K562 (cell line): ENCODE data around the gene CKLF. TPM values are rescaled to one million over a fixed set of nuclear protein-coding genes. Genes with fewer than 3 reads are reported as not detected.

ENCODE experiments used
- ARID2 ChIP-seq: fragments of 450-650 bp; IDR thresholded peaks from 2 replicates; pipeline ENCODE4 v1.6.1; 2017; ENCODE audit warnings: antibody characterized with exemption, mild to moderate bottlenecking
- BACH1 ChIP-seq: fragments of 200-800 bp; sonication (Bioruptor generic); IDR thresholded peaks from 2 replicates; pipeline ENCODE4 v1.6.1; 2016; ENCODE audit warnings: missing genetic modification characterization, missing compliant biosample characterization
- CHAMP1 ChIP-seq: fragments of 450-650 bp; IDR thresholded peaks from 2 replicates; pipeline ENCODE4 v1.6.1; 2016; ENCODE audit warnings: mild to moderate bottlenecking
- HMBOX1 ChIP-seq: sonication (generic); IDR thresholded peaks from 2 replicates; pipeline ENCODE4 v1.6.1; 2016
- IFI16 ChIP-seq: fragments of 250-450 bp; sonication (Bioruptor Pico); IDR thresholded peaks from 2 replicates; pipeline ENCODE4 v2.1.2; 2022; ENCODE audit warnings: mild to moderate bottlenecking, inconsistent platforms
- KLF10 ChIP-seq: fragments of 250-450 bp; sonication (Bioruptor Pico); IDR thresholded peaks from 2 replicates; pipeline ENCODE4 v1.6.1; 2021; ENCODE audit warnings: matching md5 sums
- MXI1 ChIP-seq: IDR thresholded peaks from 2 replicates; pipeline ENCODE4 v1.6.1; 2011; ENCODE audit warnings: low read depth, mild to moderate bottlenecking, improper control_type of control experiment, low read length
- NFE2 ChIP-seq: IDR thresholded peaks from 2 replicates; pipeline ENCODE4 v1.6.1; 2014; ENCODE audit warnings: antibody characterized with exemption, low read depth
- NRF1 ChIP-seq, 2 experiments: fragments of 450-650 bp; IDR thresholded peaks in 1 of 2; conservative IDR thresholded peaks in 1 of 2; 2 replicates each; pipeline ENCODE4 v1.6.1; 2014; ENCODE audit warnings: mild to moderate bottlenecking in 2 of 2
- RCOR1 ChIP-seq, 2 experiments: IDR thresholded peaks; 2 replicates each; pipeline ENCODE4 v1.6.1; 2012; ENCODE audit warnings: low read depth in 2 of 2, low read length in 2 of 2, borderline replicate concordance in 1 of 2, improper control_type of control experiment in 1 of 2
- SMAD2 ChIP-seq: fragments of 150-350 bp; IDR thresholded peaks from 2 replicates; pipeline ENCODE4 v1.6.1; 2014; ENCODE audit warnings: low read depth, mild to moderate bottlenecking, low read length
- SNAPC5 ChIP-seq: fragments of 250-450 bp; sonication (Bioruptor Pico); IDR thresholded peaks from 2 replicates; pipeline ENCODE4 v1.8.0; 2021; ENCODE audit warnings: moderate library complexity, mild to moderate bottlenecking, inconsistent platforms
- TEAD1 ChIP-seq, 2 experiments: fragments of 450-650 bp in 1 of 2; sonication (generic) in 1 of 2; formaldehyde crosslinking; IDR thresholded peaks; 2 replicates each; pipeline versions ENCODE4 v1.4.0 to v1.8.0; 2020 to 2022; ENCODE audit warnings: mild to moderate bottlenecking in 2 of 2, missing genetic modification reagents in 1 of 2
- ZBTB12 ChIP-seq: fragments of 250-450 bp; sonication (Bioruptor Pico); IDR thresholded peaks from 2 replicates; pipeline ENCODE4 v1.4.0; 2020
- ZBTB34 ChIP-seq: fragments of 250-450 bp; sonication (Bioruptor Pico); IDR thresholded peaks from 2 replicates; pipeline ENCODE4 v1.8.0; 2021; ENCODE audit warnings: mild to moderate bottlenecking, moderate library complexity
- ZFPM2 ChIP-seq: fragments of 250-450 bp; sonication (Bioruptor Pico); IDR thresholded peaks from 2 replicates; pipeline ENCODE4 v1.5.1; 2022; ENCODE audit warnings: mild to moderate bottlenecking
- ZNF589 ChIP-seq: fragments of 200-800 bp; sonication (Bioruptor generic); IDR thresholded peaks from 2 replicates; pipeline ENCODE4 v1.6.1; 2016; ENCODE audit warnings: low read depth, missing genetic modification characterization, missing compliant biosample characterization
- polyA plus RNA-seq, 8 experiments: library from polyadenylated mRNA; depleted of rRNA in 4 of 8; stranded (reverse) in 5 of 8; unstranded in 3 of 8; fragments of >200 nt; fragmentation: Nextera tagmentation in 2 of 8; fragmentation: Illumina TruSeq in 1 of 8; extraction: Ambion mirVana in 2 of 8; extraction: Trizol in 1 of 8; gene quantifications; 2 replicates each; pipeline versions ENCODE4 v1.2.1 to v1.2.3, GENCODE V29; 2011 to 2014; ENCODE audit warnings: inconsistent platforms in 1 of 8, missing spikeins in 1 of 8
- total RNA-seq, 7 experiments: library from RNA; depleted of rRNA in 6 of 7; stranded (reverse); fragments of >200 nt in 6 of 7; fragmentation: Illumina TruSeq in 2 of 7; extraction: Trizol in 2 of 7; gene quantifications; 2 replicates each; pipeline versions ENCODE4 v1.2.1 to v1.2.3, GENCODE V29; 2011 to 2021; ENCODE audit warnings: low replicate concordance in 1 of 7

CKLF gene
- total and polyA plus RNA-seq, 9 of the 15 experiments (the other 6 are each of a cell fraction or from before 2014, with no cell fraction given): 84.8 to 322 (median 118) TPM

GRCh38 chr16:66525396-66526180 is 26.8 kb upstream of the CKLF start (continued):
- TF ChIP-seq ZNF589 (CRISPR knock-in tag) (no peak), ZFPM2 (CRISPR knock-in tag) (no peak), CHAMP1 (no peak), IFI16 (no peak), HMBOX1 (0 out of 2 replicates have a peak, but pooled peaks have one; percentile 25), ZBTB34 (CRISPR knock-in tag) (0 out of 2 replicates have a peak, but pooled peaks have one; percentile 39), BACH1 (tag) (peak; percentile 77; the same call in 1 of the 2 replicates), TEAD1 (CRISPR knock-in tag; IDR thresholded peaks at IDR 0.05) (0 out of 4 replicates have a peak, but pooled peaks of 1 of the 2 experiments have one; percentile 28), SNAPC5 (CRISPR knock-in tag) (no peak), MXI1 (no peak), KLF10 (no peak), NRF1 (conservative IDR thresholded peaks at IDR 0.05 in 1 of 2, IDR thresholded peaks at IDR 0.05 in 1 of 2) (no peak), ZBTB12 (CRISPR knock-in tag) (no peak), SMAD2 (no peak), NFE2 (0 out of 2 replicates have a peak, but pooled peaks have one; percentile 27), ARID2 (no peak), RCOR1 (IDR thresholded peaks at IDR 0.05; ENCODE audit: borderline replicate concordance in 1 of 2, low read depth in 2 of 2, low read length in 2 of 2) (peak in 1 of 2 experiments; percentile 45; a peak in 1 of 4 replicates)
- TF ChIP-seq, all 486 proteins: peak for 18
